NT2/D1 (cell line): ENCODE measurements around the gene TOLLIP.
"Not testable (repeated sequence)": the region's sequence is repeated elsewhere in the genome, so short reads cannot be mapped to it uniquely, and the experiment has no call there.

Experiments used
- SUZ12 ChIP-seq: IDR thresholded peaks from 2 replicates; pipeline ENCODE4 v1.6.1; 2011; ENCODE audit not compliant: insufficient read length, insufficient read depth; ENCODE audit errors: extremely low read depth
- YY1 ChIP-seq: IDR thresholded peaks from 2 replicates; pipeline ENCODE4 v1.6.1; 2011; ENCODE audit not compliant: insufficient read length, insufficient read depth
- ZNF274 ChIP-seq: IDR thresholded peaks from 2 replicates; pipeline ENCODE4 v1.6.1; 2011; ENCODE audit warnings: mild to moderate bottlenecking, low read depth, low read length

- not testable (repeated sequence) for TF ChIP-seq SUZ12, YY1, ZNF274
Observed at GRCh38 chr11:1266976-1267375, 42.5 kb downstream of the TOLLIP start.
